Transverse colon (tissue), 4 donors: Measurements from ENCODE around the gene PHACTR2. TPM values are rescaled to one million over a fixed set of nuclear protein-coding genes. Genes with fewer than 3 reads are reported as not detected.

Experiments used
- DNase-seq: peaks from one replicate; pipeline ENCODE4 v3.0.0-alpha.2; 2019
- H3K27ac ChIP-seq, 4 donors: fragments of 200-600 bp; sonication (generic); 2 replicates each; pipeline ENCODE4 v1.5.1; 2016 to 2018; ENCODE audit warnings: inconsistent platforms in 4 of 4
- H3K27me3 ChIP-seq: fragments of 200-600 bp; sonication (generic); 2 replicates; pipeline ENCODE4 v1.5.1; 2017; ENCODE audit warnings: inconsistent platforms
- H3K36me3 ChIP-seq, 4 donors: fragments of 200-600 bp; sonication (generic); 2 replicates each; pipeline ENCODE4 v1.5.1; 2017 to 2019; ENCODE audit warnings: inconsistent platforms in 4 of 4
- H3K4me1 ChIP-seq, 4 donors: fragments of 200-600 bp; sonication (generic); 2 replicates each; pipeline ENCODE4 v1.5.1; 2017 to 2020; ENCODE audit warnings: inconsistent platforms in 4 of 4
- H3K4me3 ChIP-seq, 4 donors: fragments of 200-600 bp; sonication (generic); 1 replicate in 1 of 4; 2 replicates in 3 of 4; pipeline versions ENCODE4 v1.5.1 to v1.6.1; 2017 to 2019; ENCODE audit warnings: inconsistent platforms in 4 of 4
- H3K9me3 ChIP-seq, 2 donors: fragments of 200-600 bp; sonication (generic); 2 replicates each; pipeline ENCODE4 v1.5.1; 2017 to 2019; ENCODE audit warnings: inconsistent platforms in 2 of 2
- EP300 ChIP-seq: sonication (generic); formaldehyde crosslinking; IDR thresholded peaks from one replicate; pipeline ENCODE4 v1.6.1; 2017; ENCODE audit warnings: antibody characterized with exemption, low read depth
- POLR2A ChIP-seq: fragments of 450-650 bp; IDR thresholded peaks from one replicate; pipeline ENCODE4 v1.6.1; 2016; ENCODE audit warnings: antibody characterized with exemption, mild to moderate bottlenecking, moderate library complexity
- POLR2AphosphoS5 ChIP-seq, 3 donors: sonication (generic); formaldehyde crosslinking; IDR thresholded peaks; one replicate each; pipeline ENCODE4 v1.6.1; 2016; ENCODE audit warnings: antibody characterized with exemption in 3 of 3
- WGBS, 2 donors: methylation state at CpG; one replicate each; pipeline ENCODE4 v1.1.5; 2018; ENCODE audit warnings: low coverage in 1 of 2; 5-methylcytosine and 5-hydroxymethylcytosine counted together
- in situ Hi-C, 4 donors: fragments of 200-750 bp; cut with MboI; loops; one replicate each; pipeline versions ENCODE4 v1.15.0 to v1.15.1; 2017; ENCODE audit warnings: low sequenced_read_pairs in 3 of 4, low pct_ligation_motif_present in 1 of 4, low pct_unique_long_range_greater_than_20kb in 1 of 4
- intact Hi-C: fragments of 100-400 bp; cut with DNase I; formaldehyde crosslinking; loops from one replicate; pipeline ENCODE4 v1.15.1; 2023; ENCODE audit warnings: low total_unique reads
- total RNA-seq, 4 donors: library from RNA; depleted of rRNA; stranded (reverse); fragments of >200 nt; gene quantifications; one replicate each; pipeline ENCODE4 v1.1.0, GENCODE V29; 2016
- TF ChIP-seq, protein P1 (sequence below), 5 experiments: fragments of 200-600 bp in 3 of 5; fragments of 450-650 bp in 2 of 5; sonication (generic) in 3 of 5; IDR thresholded peaks; 1 replicate in 2 of 5; 2 replicates in 3 of 5; pipeline ENCODE4 v1.5.1; 2016 to 2017; ENCODE audit warnings: antibody characterized with exemption in 5 of 5, inconsistent platforms in 3 of 5, mild to moderate bottlenecking in 2 of 5, moderate library complexity in 1 of 5

Gene PHACTR2
- total RNA-seq, 4 donors from 2014 or later = 38.6 to 56.8 (median 48.7) TPM

DNA sequence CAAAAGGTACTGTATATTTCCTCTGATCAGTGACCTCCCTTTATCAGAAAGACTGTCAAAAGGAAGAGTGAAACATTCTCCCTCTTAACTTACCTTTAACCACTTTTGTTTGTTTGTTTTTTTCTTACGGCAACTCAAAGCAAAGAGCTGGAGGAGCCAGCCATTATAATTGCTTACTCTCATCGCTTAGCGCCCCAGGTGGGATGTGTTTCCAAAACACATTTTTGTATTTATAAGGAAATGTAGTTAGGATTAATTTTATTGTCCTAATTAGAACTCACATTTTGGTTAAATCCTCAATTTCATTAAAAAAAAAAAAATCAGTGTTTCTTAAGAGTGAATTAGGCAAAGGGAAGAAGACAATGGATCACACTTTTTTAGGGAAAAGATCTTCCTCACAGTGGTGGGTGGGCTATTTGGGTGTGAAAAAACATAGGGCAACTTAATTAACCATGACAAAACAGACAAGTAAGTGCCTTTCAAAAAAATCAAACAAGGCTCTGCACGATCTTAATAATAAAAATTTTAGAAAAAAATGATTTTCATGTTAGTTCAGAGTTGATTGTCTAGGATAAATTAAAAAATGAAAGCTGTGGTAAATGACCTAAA lies 1.2 kb upstream of the PHACTR2 start:
- in situ Hi-C loops (no loop called here), intact Hi-C loops (no loop called here)
- H3K27me3 ChIP-seq = no peaks in the 10 kb centered on the region
- 84 to 85% methylated on average over 4 of the region's 4 CpGs for WGBS, 2 donors
- H3K4me3 ChIP-seq = no peak overlapping the region
- no peak for DNase-seq
- TF ChIP-seq POLR2A (no peak), EP300 (no peak), POLR2AphosphoS5 (IDR thresholded peaks at IDR 0.05) (no peak)
- TF ChIP-seq, protein P1, sequence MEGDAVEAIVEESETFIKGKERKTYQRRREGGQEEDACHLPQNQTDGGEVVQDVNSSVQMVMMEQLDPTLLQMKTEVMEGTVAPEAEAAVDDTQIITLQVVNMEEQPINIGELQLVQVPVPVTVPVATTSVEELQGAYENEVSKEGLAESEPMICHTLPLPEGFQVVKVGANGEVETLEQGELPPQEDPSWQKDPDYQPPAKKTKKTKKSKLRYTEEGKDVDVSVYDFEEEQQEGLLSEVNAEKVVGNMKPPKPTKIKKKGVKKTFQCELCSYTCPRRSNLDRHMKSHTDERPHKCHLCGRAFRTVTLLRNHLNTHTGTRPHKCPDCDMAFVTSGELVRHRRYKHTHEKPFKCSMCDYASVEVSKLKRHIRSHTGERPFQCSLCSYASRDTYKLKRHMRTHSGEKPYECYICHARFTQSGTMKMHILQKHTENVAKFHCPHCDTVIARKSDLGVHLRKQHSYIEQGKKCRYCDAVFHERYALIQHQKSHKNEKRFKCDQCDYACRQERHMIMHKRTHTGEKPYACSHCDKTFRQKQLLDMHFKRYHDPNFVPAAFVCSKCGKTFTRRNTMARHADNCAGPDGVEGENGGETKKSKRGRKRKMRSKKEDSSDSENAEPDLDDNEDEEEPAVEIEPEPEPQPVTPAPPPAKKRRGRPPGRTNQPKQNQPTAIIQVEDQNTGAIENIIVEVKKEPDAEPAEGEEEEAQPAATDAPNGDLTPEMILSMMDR (IDR thresholded peaks at IDR 0.05) = no peak
- H3K9me3 ChIP-seq = no peaks in the 10 kb centered on the region
- peaks cover 10 to 25% (median 17%) of the 10 kb centered on the region in 4 donors for H3K4me1 ChIP-seq
- peak overlapping the region in 2 of 4 donors; percentile 84 to 91 for H3K27ac ChIP-seq
- H3K36me3 ChIP-seq = no peaks in the 10 kb centered on the region

DNA sequence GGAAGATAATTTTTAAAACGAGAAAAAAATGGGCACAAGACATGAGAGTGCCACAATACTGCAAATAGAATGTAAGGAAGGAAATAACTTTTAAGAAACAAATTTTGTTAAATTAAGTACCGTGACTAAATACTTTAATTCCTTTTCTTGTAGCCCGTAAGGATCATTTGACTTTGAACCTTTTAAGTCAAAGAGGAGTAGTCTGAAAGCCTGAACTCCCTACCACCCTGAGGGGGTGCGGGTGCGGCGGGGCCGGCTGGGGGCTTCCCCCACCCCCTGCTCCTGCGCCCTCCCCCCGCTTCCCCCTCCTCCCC lies 231 bp upstream of the PHACTR2 start:
- no peak for DNase-seq
- 5 to 17% methylated on average over 3 to 9 of the region's 9 CpGs for WGBS, 2 donors
- intact Hi-C loops = no loop called here
- H3K36me3 ChIP-seq = no peaks in the 10 kb centered on the region
- in situ Hi-C loops = no loop called here
- peaks cover 10 to 25% (median 17%) of the 10 kb centered on the region in 4 donors for H3K4me1 ChIP-seq
- H3K27me3 ChIP-seq = no peaks in the 10 kb centered on the region
- peak overlapping the region; percentile 56 to 84 (median 74) for H3K4me3 ChIP-seq
- peak overlapping the region; percentile 84 to 91 (median 90) for H3K27ac ChIP-seq
- TF ChIP-seq POLR2A = no peak
- no peak for TF ChIP-seq POLR2AphosphoS5 (IDR thresholded peaks at IDR 0.05)
- TF ChIP-seq, protein P1 (IDR thresholded peaks at IDR 0.05) = no peak
- TF ChIP-seq EP300 = no peak
- no peaks in the 10 kb centered on the region for H3K9me3 ChIP-seq

DNA sequence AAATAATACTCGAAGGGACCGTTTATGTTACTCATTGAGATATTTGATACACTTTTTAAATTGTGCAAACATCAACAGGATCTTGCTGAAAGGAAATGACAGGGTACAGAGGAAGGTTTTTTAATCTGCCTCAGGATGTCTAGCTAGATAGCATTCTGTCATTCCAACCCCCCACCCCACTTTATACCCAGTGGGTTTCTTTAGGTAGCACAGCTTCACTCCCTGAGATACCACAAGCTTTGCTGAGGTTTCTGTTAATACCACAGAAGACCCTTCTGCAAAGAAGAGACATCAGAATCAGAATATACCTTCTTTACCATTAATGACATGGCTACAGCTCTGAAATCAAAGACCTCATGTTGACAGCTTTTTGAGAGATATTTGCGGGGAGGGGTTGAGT lies 1.3 kb downstream of the PHACTR2 start:
- peaks cover 3 to 17% (median 10%) of the 10 kb centered on the region in 4 donors for H3K4me1 ChIP-seq
- in situ Hi-C loops = no loop called here
- H3K9me3 ChIP-seq = no peaks in the 10 kb centered on the region
- H3K27ac ChIP-seq = peak overlapping the region; percentile 84 to 91 (median 90)
- H3K36me3 ChIP-seq = no peaks in the 10 kb centered on the region
- no peak for DNase-seq
- TF ChIP-seq POLR2A (no peak), POLR2AphosphoS5 (IDR thresholded peaks at IDR 0.05) (no peak), EP300 (no peak)
- TF ChIP-seq, protein P1 (IDR thresholded peaks at IDR 0.05) = no peak
- WGBS, 2 donors = 19 to 29% methylated on average over 3 of the region's 3 CpGs
- H3K27me3 ChIP-seq = no peaks in the 10 kb centered on the region
- intact Hi-C loops = no loop called here
- peak overlapping the region; percentile 56 to 84 (median 74) for H3K4me3 ChIP-seq

DNA sequence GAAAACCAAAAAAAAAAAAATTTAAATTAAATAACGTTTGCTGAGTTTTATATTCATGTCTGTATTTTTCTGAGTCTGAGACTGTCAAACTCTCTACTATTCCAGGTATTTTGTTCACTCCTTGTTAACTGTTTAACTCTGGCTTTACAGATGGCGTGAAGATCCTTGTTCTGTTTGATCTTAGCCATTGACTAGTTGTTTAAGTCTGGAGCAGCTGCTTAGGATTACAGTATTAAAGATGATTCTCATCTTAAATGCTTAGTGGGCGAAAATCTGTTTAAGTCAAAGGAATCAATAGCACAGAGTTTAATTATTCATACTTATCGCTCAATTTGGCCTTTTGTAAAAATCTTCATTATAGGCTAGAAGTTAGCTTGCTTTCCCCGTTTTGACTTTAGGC lies 2.4 kb downstream of the PHACTR2 start:
- in situ Hi-C loops (no loop called here), intact Hi-C loops (no loop called here)
- Histone ChIP-seq H3K27me3 (no peaks in the 10 kb centered on the region), H3K4me1 (peaks cover 0 to 14% (median 6%) of the 10 kb centered on the region in 4 donors), H3K36me3 (no peaks in the 10 kb centered on the region), H3K9me3 (no peaks in the 10 kb centered on the region), H3K27ac (peak overlapping the region in 3 of 4 donors; percentile 84 to 91 (median 90)), H3K4me3 (peak overlapping the region in 1 of 4 donors; percentile 84)
- TF ChIP-seq, protein P1 (IDR thresholded peaks at IDR 0.05) = no peak
- TF ChIP-seq POLR2AphosphoS5 (IDR thresholded peaks at IDR 0.05) = no peak
- TF ChIP-seq POLR2A = no peak
- no peak for TF ChIP-seq EP300
- DNase-seq = no peak
- WGBS, 2 donors = 72 to 73% methylated on average over 5 of the region's 5 CpGs
